Neural progenitor cell (in vitro differentiated cells): Measurements from ENCODE around the gene CUBN. TPM values are rescaled to one million over a fixed set of nuclear protein-coding genes. Genes with fewer than 3 reads are reported as not detected.

Source experiments
- DNase-seq: peaks from one replicate; pipeline ENCODE4 v3.0.0-alpha.2; 2016; ENCODE audit warnings: low spot score
- H2AFZ ChIP-seq: fragments of 200-600 bp; sonication (generic); replicated peaks from 2 replicates; pipeline ENCODE4 v1.6.1; 2016; ENCODE audit warnings: antibody characterized with exemption
- H3F3A ChIP-seq: fragments of 200-600 bp; sonication (generic); 2 replicates; pipeline ENCODE4 v1.6.1; 2016; ENCODE audit warnings: antibody characterized with exemption, low read depth
- H3K27ac ChIP-seq: fragments of 200-600 bp; sonication (generic); 2 replicates; pipeline ENCODE4 v1.5.1; 2016; ENCODE audit warnings: mild to moderate bottlenecking
- H3K27me3 ChIP-seq: fragments of 200-600 bp; sonication (generic); 2 replicates; pipeline ENCODE4 v1.6.1; 2016; ENCODE audit warnings: mild to moderate bottlenecking, moderate library complexity
- H3K36me3 ChIP-seq: fragments of 200-600 bp; sonication (generic); 2 replicates; pipeline ENCODE4 v1.5.1; 2016
- H3K4me1 ChIP-seq: fragments of 200-600 bp; sonication (generic); 2 replicates; pipeline ENCODE4 v1.6.1; 2016; ENCODE audit warnings: mixed run types
- H3K4me2 ChIP-seq: fragments of 200-600 bp; sonication (generic); 2 replicates; pipeline ENCODE4 v1.6.1; 2016
- H3K4me3 ChIP-seq: fragments of 200-600 bp; sonication (generic); 2 replicates; pipeline ENCODE4 v1.5.1; 2016
- H3K79me2 ChIP-seq: fragments of 200-600 bp; sonication (generic); 2 replicates; pipeline ENCODE4 v1.6.1; 2016; ENCODE audit warnings: low read depth
- H3K9ac ChIP-seq: fragments of 200-600 bp; sonication (generic); 2 replicates; pipeline ENCODE4 v1.6.1; 2016
- H3K9me3 ChIP-seq: fragments of 200-600 bp; sonication (generic); 2 replicates; pipeline ENCODE4 v1.5.1; 2016; ENCODE audit warnings: low read depth
- H4K20me1 ChIP-seq: fragments of 200-600 bp; sonication (generic); 2 replicates; pipeline ENCODE4 v1.6.1; 2016; ENCODE audit warnings: low read depth
- H3K27ac Mint-ChIP-seq: 3 replicates; pipeline ENCODE4 v1.8.0; 2021; ENCODE audit warnings: mixed read lengths
- H3K27me3 Mint-ChIP-seq: 2 replicates; pipeline ENCODE4 v1.8.0; 2022; ENCODE audit warnings: low read depth, mild to moderate bottlenecking, inconsistent platforms, moderate library complexity, mixed read lengths; ENCODE audit not compliant: insufficient read depth
- H3K36me3 Mint-ChIP-seq: 3 replicates; pipeline ENCODE4 v1.8.0; 2021; ENCODE audit warnings: mixed read lengths
- H3K4me1 Mint-ChIP-seq: 3 replicates; pipeline ENCODE4 v1.8.0; 2021; ENCODE audit warnings: mixed read lengths
- H3K4me3 Mint-ChIP-seq: 3 replicates; pipeline ENCODE4 v1.8.0; 2021; ENCODE audit warnings: mild to moderate bottlenecking, moderate library complexity, mixed read lengths
- H3K9me3 Mint-ChIP-seq: 3 replicates; pipeline ENCODE4 v1.8.0; 2020; ENCODE audit warnings: mixed read lengths
- CTCF ChIP-seq: fragments of 200-600 bp; sonication (generic); IDR thresholded peaks from 2 replicates; pipeline ENCODE4 v1.5.1; 2017; ENCODE audit warnings: antibody characterized with exemption, mild to moderate bottlenecking
- EZH2 ChIP-seq: fragments of 200-600 bp; sonication (generic); IDR thresholded peaks from 2 replicates; pipeline ENCODE4 v1.6.1; 2017; ENCODE audit warnings: antibody characterized with exemption, mild to moderate bottlenecking, moderate library complexity
- EZH2phosphoT487 ChIP-seq: fragments of 200-600 bp; sonication (generic); IDR thresholded peaks from 2 replicates; pipeline ENCODE4 v1.6.1; 2017; ENCODE audit warnings: antibody characterized with exemption
- total RNA-seq: library from RNA; depleted of rRNA; stranded (reverse); fragments of >200 nt; gene quantifications from 2 replicates; pipeline ENCODE4 v1.2.3, GENCODE V29; 2015; ENCODE audit warnings: low replicate concordance

CUBN gene
- total RNA-seq, 1 donor from 2014 or later: 2.2 TPM

GRCh38 chr10:16987206-16987621 lies 142.4 kb downstream of the CUBN start:
- H2AFZ ChIP-seq: peak overlapping the region; percentile 58
- H3K36me3 ChIP-seq: no peaks in the 10 kb centered on the region
- no peaks in the 10 kb centered on the region for H3F3A ChIP-seq
- no peaks in the 10 kb centered on the region for H3K27me3 ChIP-seq
- no peaks in the 10 kb centered on the region for H4K20me1 ChIP-seq
- TF ChIP-seq EZH2phosphoT487: no peak
- TF ChIP-seq EZH2: no peak
- TF ChIP-seq CTCF: no peak
- no peak for DNase-seq
- H3K4me3 ChIP-seq: no peak overlapping the region
- peaks cover 53% of the 10 kb centered on the region for H3K4me1 Mint-ChIP-seq
- H3K9ac ChIP-seq: no peak overlapping the region
- no peaks in the 10 kb centered on the region for H3K79me2 ChIP-seq
- H3K4me1 ChIP-seq: peaks cover 17% of the 10 kb centered on the region
- peaks cover 15% of the 10 kb centered on the region for H3K36me3 Mint-ChIP-seq
- H3K9me3 Mint-ChIP-seq: peaks cover 8% of the 10 kb centered on the region
- H3K27me3 Mint-ChIP-seq: peaks cover 10% of the 10 kb centered on the region
- no peak overlapping the region for H3K4me2 ChIP-seq
- H3K4me3 Mint-ChIP-seq: peak overlapping the region; percentile 4
- no peaks in the 10 kb centered on the region for H3K9me3 ChIP-seq
- H3K27ac ChIP-seq: no peak overlapping the region
- H3K27ac Mint-ChIP-seq: peak overlapping the region; percentile 99

GRCh38 chr10:16986406-16987205 lies 143.0 kb downstream of the CUBN start:
- peaks cover 10% of the 10 kb centered on the region for H3K27me3 Mint-ChIP-seq

GRCh38 chr10:16986082-16986405 lies 143.6 kb downstream of the CUBN start:
- no peak overlapping the region for H3K9ac ChIP-seq
- H3K36me3 ChIP-seq: no peaks in the 10 kb centered on the region
- H3K79me2 ChIP-seq: no peaks in the 10 kb centered on the region
- Mint-ChIP-seq H3K4me3 (peak overlapping the region; percentile 66), H3K27ac (peak overlapping the region; percentile 99), H3K9me3 (peaks cover 11% of the 10 kb centered on the region), H3K4me1 (peaks cover 56% of the 10 kb centered on the region), H3K27me3 (peaks cover 10% of the 10 kb centered on the region), H3K36me3 (peaks cover 24% of the 10 kb centered on the region)
- H3F3A ChIP-seq: no peaks in the 10 kb centered on the region
- H2AFZ ChIP-seq: peak overlapping the region; percentile 58
- H3K4me2 ChIP-seq: no peak overlapping the region
- no peak overlapping the region for H3K27ac ChIP-seq
- H3K9me3 ChIP-seq: no peaks in the 10 kb centered on the region
- no peaks in the 10 kb centered on the region for H3K27me3 ChIP-seq
- H3K4me3 ChIP-seq: no peak overlapping the region
- H3K4me1 ChIP-seq: peaks cover 17% of the 10 kb centered on the region
- TF ChIP-seq CTCF: no peak
- no peak for TF ChIP-seq EZH2phosphoT487
- no peak for TF ChIP-seq EZH2
- no peaks in the 10 kb centered on the region for H4K20me1 ChIP-seq
- no peak for DNase-seq

More at GRCh38 chr10:16986406-16987205, 143.0 kb downstream of the CUBN start:
- peaks cover 53% of the 10 kb centered on the region for H3K4me1 Mint-ChIP-seq
- Histone ChIP-seq H3F3A (no peaks in the 10 kb centered on the region), H3K79me2 (no peaks in the 10 kb centered on the region), H3K4me2 (peak overlapping the region; percentile 23), H4K20me1 (no peaks in the 10 kb centered on the region), H3K4me1 (peaks cover 17% of the 10 kb centered on the region), H3K27ac (no peak overlapping the region), H2AFZ (peak overlapping the region; percentile 58), H3K4me3 (no peak overlapping the region), H3K36me3 (no peaks in the 10 kb centered on the region), H3K9ac (no peak overlapping the region), H3K27me3 (no peaks in the 10 kb centered on the region), H3K9me3 (no peaks in the 10 kb centered on the region)
- peaks cover 19% of the 10 kb centered on the region for H3K36me3 Mint-ChIP-seq
- H3K27ac Mint-ChIP-seq: peak overlapping the region; percentile 99
- TF ChIP-seq EZH2phosphoT487 (no peak), EZH2 (no peak), CTCF (no peak)
- peak; percentile 11 for DNase-seq
- peaks cover 10% of the 10 kb centered on the region for H3K9me3 Mint-ChIP-seq
- H3K4me3 Mint-ChIP-seq: peak overlapping the region; percentile 66
